Spleen (tissue), 11 donors: ENCODE results near the gene ELP4. TPM values are rescaled to one million over a fixed set of nuclear protein-coding genes. Genes with fewer than 3 reads are reported as not detected.
A peak's percentile ranks its signal among the peaks of the same experiment; 100 is the strongest.

Source experiments
- DNase-seq: peaks from one replicate; pipeline ENCODE4 v3.0.0-alpha.2; 2020
- H3K27ac ChIP-seq, 8 donors: fragments of 200-600 bp; sonication (generic) in 7 of 8; 1 replicate in 4 of 8; 2 replicates in 4 of 8; pipeline versions ENCODE4 v1.5.0 to v1.8.0; 2016 to 2021; ENCODE audit warnings: inconsistent platforms in 4 of 8, mild to moderate bottlenecking in 4 of 8, moderate library complexity in 1 of 8
- H3K27me3 ChIP-seq, 7 donors: fragments of 200-600 bp; sonication (generic) in 6 of 7; replicated peaks in 1 of 7; 1 replicate in 4 of 7; 2 replicates in 3 of 7; pipeline versions ENCODE4 v1.5.0 to v1.8.0; 2016 to 2021; ENCODE audit warnings: inconsistent platforms in 3 of 7, mild to moderate bottlenecking in 1 of 7
- H3K36me3 ChIP-seq, 6 donors: fragments of 200-600 bp; sonication (generic) in 5 of 6; 1 replicate in 4 of 6; 2 replicates in 2 of 6; pipeline versions ENCODE4 v1.5.0 to v1.8.0; 2016 to 2021; ENCODE audit warnings: inconsistent platforms in 2 of 6
- H3K4me1 ChIP-seq, 6 donors: fragments of 200-600 bp; sonication (generic) in 5 of 6; 1 replicate in 3 of 6; 2 replicates in 3 of 6; pipeline versions ENCODE4 v1.5.0 to v1.8.0; 2016 to 2021; ENCODE audit warnings: inconsistent platforms in 3 of 6
- H3K4me3 ChIP-seq, 8 donors: fragments of 200-600 bp; sonication (generic) in 7 of 8; 1 replicate in 4 of 8; 2 replicates in 4 of 8; pipeline versions ENCODE4 v1.5.0 to v1.8.0; 2016 to 2021; ENCODE audit warnings: inconsistent platforms in 4 of 8, mild to moderate bottlenecking in 4 of 8, moderate library complexity in 2 of 8
- H3K9me3 ChIP-seq, 8 donors: fragments of 200-600 bp; sonication (generic) in 7 of 8; 1 replicate in 4 of 8; 2 replicates in 4 of 8; pipeline versions ENCODE4 v1.5.0 to v1.8.0; 2016 to 2021; ENCODE audit warnings: inconsistent platforms in 4 of 8
- POLR2A ChIP-seq, 3 donors: fragments of 450-650 bp; IDR thresholded peaks; one replicate each; pipeline ENCODE4 v1.5.1; 2017; ENCODE audit warnings: antibody characterized with exemption in 3 of 3, mild to moderate bottlenecking in 1 of 3
- POLR2AphosphoS5 ChIP-seq, 3 donors: sonication (generic); formaldehyde crosslinking; IDR thresholded peaks; one replicate each; pipeline ENCODE4 v1.5.1; 2017; ENCODE audit warnings: antibody characterized with exemption in 3 of 3
- WGBS, 5 donors: extraction: QIAGEN DNeasy Blood & Tissue Kit in 3 of 5; methylation state at CpG; one replicate each; pipeline versions ENCODE4 v1.1.5 to v1.1.7; 2013 to 2018; 5-methylcytosine and 5-hydroxymethylcytosine counted together
- intact Hi-C: fragments of 100-400 bp; cut with DNase I; formaldehyde crosslinking; loops from one replicate; pipeline ENCODE4 v1.15.0; 2023; ENCODE audit warnings: low total_unique reads
- polyA plus RNA-seq, 3 donors: library from polyadenylated mRNA; stranded (reverse); fragments of 200-250 nt; gene quantifications; one replicate each; pipeline ENCODE4 v1.2.1, GENCODE V29; 2013
- total RNA-seq, 7 donors: library from RNA; depleted of rRNA in 3 of 7; stranded (reverse); fragments of >200 nt in 3 of 7; fragmentation: NEBNext Ultra II Directional in 4 of 7; extraction: Animal tissue kit (Norgen Biotek cat#: 25700) in 4 of 7; gene quantifications; one replicate each; pipeline versions ENCODE4 v1.1.0 to v1.2.1, GENCODE V29; 2016 to 2021
- TF ChIP-seq, protein P1 (sequence below), 11 experiments: fragments of 200-600 bp in 7 of 11; fragments of 450-650 bp in 4 of 11; sonication (generic) in 4 of 11; IDR thresholded peaks in 8 of 11; conservative IDR thresholded peaks in 3 of 11; 1 replicate in 7 of 11; 2 replicates in 4 of 11; pipeline versions ENCODE4 v1.4.0 to v1.8.0; 2016 to 2021; ENCODE audit warnings: antibody characterized with exemption in 11 of 11, inconsistent platforms in 4 of 11, mild to moderate bottlenecking in 1 of 11
- donor health status: healthy with polysubstance abuse.
- donor health status: DM: no; HTN: no; CAD: no; lungs with moderate emphysema.
- donor health status: DM: no; HTN: no; CAD: no.
- donor health status: Bipolar disorder and iron deficiency.
- donor health status: healthy.
- donor health status: DM: no; HTN: no; CAD: no.
- donor health status: DM: yes; HTN: yes; CAD: no.

ELP4 gene
- total and polyA plus RNA-seq, 10 donors = 6.1 to 34.6 (median 21.1) TPM

DNA sequence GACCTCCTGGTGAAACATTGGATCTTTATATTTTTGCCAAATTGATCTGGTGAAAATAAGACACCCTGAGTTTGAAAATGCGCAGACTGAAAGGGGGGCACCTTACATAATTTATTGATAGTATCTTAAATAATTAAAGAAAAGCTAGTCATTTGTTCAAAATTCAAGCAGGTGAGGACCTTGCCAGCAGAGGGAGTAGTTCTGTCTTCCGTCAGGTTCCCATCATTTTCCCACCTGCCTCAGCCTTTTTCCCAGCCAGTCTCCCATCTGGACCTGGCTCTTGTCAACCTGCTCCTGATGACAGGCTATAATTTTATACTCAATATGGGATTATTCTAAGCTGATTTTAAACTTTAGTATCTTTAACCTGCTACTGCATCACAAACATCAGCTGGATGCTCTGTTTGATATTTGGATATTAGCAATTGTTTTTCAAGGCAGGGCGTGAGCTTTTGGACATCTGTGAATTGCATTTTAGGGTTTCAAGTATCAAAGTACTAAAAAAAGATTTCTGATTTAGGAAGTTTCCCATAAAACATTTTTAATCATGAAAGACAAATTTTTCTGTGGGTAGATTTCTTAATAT lies 132.0 kb downstream of the ELP4 start:
- no peaks in the 10 kb centered on the region for H3K27me3 ChIP-seq
- no peaks in the 10 kb centered on the region for H3K9me3 ChIP-seq
- H3K4me1 ChIP-seq = no peaks in the 10 kb centered on the region
- intact Hi-C loops = no loop called here
- no peak overlapping the region for H3K4me3 ChIP-seq
- TF ChIP-seq, protein P1, sequence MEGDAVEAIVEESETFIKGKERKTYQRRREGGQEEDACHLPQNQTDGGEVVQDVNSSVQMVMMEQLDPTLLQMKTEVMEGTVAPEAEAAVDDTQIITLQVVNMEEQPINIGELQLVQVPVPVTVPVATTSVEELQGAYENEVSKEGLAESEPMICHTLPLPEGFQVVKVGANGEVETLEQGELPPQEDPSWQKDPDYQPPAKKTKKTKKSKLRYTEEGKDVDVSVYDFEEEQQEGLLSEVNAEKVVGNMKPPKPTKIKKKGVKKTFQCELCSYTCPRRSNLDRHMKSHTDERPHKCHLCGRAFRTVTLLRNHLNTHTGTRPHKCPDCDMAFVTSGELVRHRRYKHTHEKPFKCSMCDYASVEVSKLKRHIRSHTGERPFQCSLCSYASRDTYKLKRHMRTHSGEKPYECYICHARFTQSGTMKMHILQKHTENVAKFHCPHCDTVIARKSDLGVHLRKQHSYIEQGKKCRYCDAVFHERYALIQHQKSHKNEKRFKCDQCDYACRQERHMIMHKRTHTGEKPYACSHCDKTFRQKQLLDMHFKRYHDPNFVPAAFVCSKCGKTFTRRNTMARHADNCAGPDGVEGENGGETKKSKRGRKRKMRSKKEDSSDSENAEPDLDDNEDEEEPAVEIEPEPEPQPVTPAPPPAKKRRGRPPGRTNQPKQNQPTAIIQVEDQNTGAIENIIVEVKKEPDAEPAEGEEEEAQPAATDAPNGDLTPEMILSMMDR (IDR thresholded peaks at IDR 0.05 in 8 of 11, conservative IDR thresholded peaks at IDR 0.05 in 3 of 11) = peak in 2 of 11 experiments; percentile 17 to 28
- TF ChIP-seq POLR2A (IDR thresholded peaks at IDR 0.05) (no peak), POLR2AphosphoS5 (IDR thresholded peaks at IDR 0.05) (no peak)
- H3K27ac ChIP-seq = no peak overlapping the region
- WGBS, 5 donors = 86 to 92% (median 91%) methylated on average over 3 of the region's 3 CpGs
- no peak for DNase-seq
- no peaks in the 10 kb centered on the region for H3K36me3 ChIP-seq

DNA sequence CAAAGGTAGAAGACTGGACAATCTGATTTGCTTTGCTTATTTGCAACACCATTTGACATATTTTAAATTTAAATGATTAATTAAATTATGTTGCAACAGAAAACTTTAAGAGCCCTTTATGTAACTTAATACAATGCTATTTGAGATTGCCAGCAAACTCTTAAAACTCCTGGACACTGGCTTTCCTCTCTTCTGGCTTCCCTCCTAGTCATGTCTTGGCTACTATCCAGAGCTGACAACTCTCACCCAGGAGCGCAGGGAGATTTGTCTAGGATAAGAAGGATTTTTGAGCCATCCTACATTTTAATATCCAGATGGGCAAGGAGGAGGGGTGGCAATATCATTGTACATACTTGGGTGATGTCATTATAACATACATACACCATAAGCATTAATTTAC lies 134.3 kb downstream of the ELP4 start:
- TF ChIP-seq POLR2AphosphoS5 (IDR thresholded peaks at IDR 0.05) (no peak), POLR2A (IDR thresholded peaks at IDR 0.05) (no peak)
- TF ChIP-seq, protein P1 (IDR thresholded peaks at IDR 0.05 in 8 of 11, conservative IDR thresholded peaks at IDR 0.05 in 3 of 11) = no peak
- 85 to 100% (median 90%) methylated on average over 1 of the region's 1 CpG for WGBS, 5 donors

DNA sequence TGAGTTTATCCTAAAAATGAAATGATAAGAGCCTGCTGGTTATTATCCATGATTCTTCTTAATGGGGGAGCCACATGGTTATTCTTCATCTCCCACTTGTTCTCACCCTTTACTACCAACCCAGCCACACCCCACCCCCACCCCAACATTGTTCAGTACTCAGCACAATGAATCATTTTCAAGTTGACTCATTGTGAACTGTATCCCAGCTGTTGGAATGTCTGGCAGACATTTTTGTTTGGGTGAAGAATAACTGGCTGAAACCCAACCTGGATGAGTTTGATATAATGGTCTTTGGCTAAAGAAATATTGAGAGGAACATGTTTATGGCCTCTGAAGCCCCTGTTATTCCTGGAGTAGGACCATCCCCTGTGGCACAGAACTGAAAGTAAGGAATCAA lies 136.2 kb downstream of the ELP4 start:
- no peak for DNase-seq
- intact Hi-C loops = no loop called here
- Histone ChIP-seq H3K9me3 (no peaks in the 10 kb centered on the region), H3K36me3 (peaks cover 0 to 34% (median 0%) of the 10 kb centered on the region in 6 donors), H3K27me3 (no peaks in the 10 kb centered on the region), H3K4me3 (no peak overlapping the region), H3K4me1 (no peaks in the 10 kb centered on the region), H3K27ac (no peak overlapping the region)
- TF ChIP-seq, protein P1 (IDR thresholded peaks at IDR 0.05 in 8 of 11, conservative IDR thresholded peaks at IDR 0.05 in 3 of 11) = no peak
- no peak for TF ChIP-seq POLR2A (IDR thresholded peaks at IDR 0.05)
- no peak for TF ChIP-seq POLR2AphosphoS5 (IDR thresholded peaks at IDR 0.05)

More for the DNA sequence above, 134.3 kb downstream of the ELP4 start:
- no peak for DNase-seq
- intact Hi-C loops = no loop called here
- H3K27me3 ChIP-seq = no peaks in the 10 kb centered on the region
- no peak overlapping the region for H3K27ac ChIP-seq
- H3K9me3 ChIP-seq = no peaks in the 10 kb centered on the region
- H3K4me1 ChIP-seq = no peaks in the 10 kb centered on the region
- peaks cover 0 to 15% (median 0%) of the 10 kb centered on the region in 6 donors for H3K36me3 ChIP-seq
- H3K4me3 ChIP-seq = no peak overlapping the region

DNA sequence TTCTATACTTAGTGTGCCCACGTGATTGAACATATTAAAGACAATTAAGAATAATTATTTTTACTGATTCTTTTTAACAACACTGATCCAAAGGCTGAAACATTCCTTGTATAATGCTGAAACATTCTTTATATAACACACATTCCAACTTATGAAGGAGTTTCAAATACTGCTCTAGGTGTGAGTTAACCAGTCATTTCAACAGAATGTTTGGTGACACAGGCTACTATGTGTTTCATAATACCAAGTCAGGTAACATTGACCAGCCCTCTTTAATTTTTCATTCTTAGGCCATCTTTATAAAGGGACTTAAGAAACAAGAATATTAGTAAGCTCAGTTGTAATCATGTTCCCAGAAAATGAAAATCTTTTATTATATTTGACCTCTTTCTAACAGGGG lies 136.6 kb downstream of the ELP4 start:
- TF ChIP-seq POLR2AphosphoS5 (IDR thresholded peaks at IDR 0.05) (no peak), POLR2A (IDR thresholded peaks at IDR 0.05) (no peak)
- TF ChIP-seq, protein P1 (IDR thresholded peaks at IDR 0.05 in 8 of 11, conservative IDR thresholded peaks at IDR 0.05 in 3 of 11) = no peak
- no peaks in the 10 kb centered on the region for H3K4me1 ChIP-seq
- H3K27me3 ChIP-seq = no peaks in the 10 kb centered on the region
- H3K9me3 ChIP-seq = no peaks in the 10 kb centered on the region
- intact Hi-C loops = no loop called here
- WGBS, 5 donors = 90 to 100% (median 92%) methylated on average over 1 of the region's 1 CpG
- no peak for DNase-seq
- peaks cover 0 to 38% (median 0%) of the 10 kb centered on the region in 6 donors for H3K36me3 ChIP-seq
- H3K4me3 ChIP-seq = no peak overlapping the region
- no peak overlapping the region for H3K27ac ChIP-seq
